Thoracic aorta (tissue), 2 donors: Measurements from ENCODE around the gene CNTNAP2. TPM values are rescaled to one million over a fixed set of nuclear protein-coding genes. Genes with fewer than 3 reads are reported as not detected.

Experiments
- ATAC-seq: fragments of 150-250 bp; one replicate; pipeline ENCODE4 v1.8.0; 2017; ENCODE audit warnings: low read depth; ENCODE audit not compliant: insufficient number of reproducible peaks, low FRiP score
- DNase-seq: peaks from one replicate; pipeline ENCODE4 v3.0.0-alpha.2; 2020; ENCODE audit warnings: low spot score
- H3K27ac ChIP-seq, 2 donors: fragments of 200-600 bp; sonication (generic); 1 replicate in 1 of 2; 2 replicates in 1 of 2; pipeline ENCODE4 v1.5.1; 2016; ENCODE audit warnings: mild to moderate bottlenecking in 2 of 2, moderate library complexity in 2 of 2
- H3K27me3 ChIP-seq: fragments of 200-600 bp; sonication (generic); replicated peaks from 2 replicates; pipeline ENCODE4 v1.6.0; 2016; ENCODE audit warnings: mild to moderate bottlenecking; ENCODE audit not compliant: insufficient read depth
- H3K36me3 ChIP-seq: fragments of 200-600 bp; sonication (generic); one replicate; pipeline ENCODE4 v1.5.1; 2016
- H3K4me1 ChIP-seq, 2 donors: fragments of 200-600 bp; sonication (generic); 1 replicate in 1 of 2; 2 replicates in 1 of 2; pipeline versions ENCODE4 v1.5.1 to v1.6.0; 2016; ENCODE audit warnings: low read depth in 2 of 2, mild to moderate bottlenecking in 1 of 2; ENCODE audit not compliant: control insufficient read depth in 1 of 2
- H3K4me3 ChIP-seq: fragments of 200-600 bp; sonication (generic); 2 replicates; pipeline ENCODE4 v1.5.1; 2016; ENCODE audit warnings: mild to moderate bottlenecking
- H3K9me3 ChIP-seq: fragments of 200-600 bp; sonication (generic); 2 replicates; pipeline ENCODE4 v1.5.1; 2016
- total RNA-seq, 2 donors: library from RNA; depleted of rRNA; stranded (reverse); fragments of >200 nt; gene quantifications; one replicate each; pipeline versions ENCODE4 v1.1.0 to v1.2.3, GENCODE V29; 2016
- TF ChIP-seq, protein P1 (sequence below): fragments of 200-600 bp; sonication (generic); IDR thresholded peaks from one replicate; pipeline ENCODE4 v1.5.1; 2019; ENCODE audit warnings: antibody characterized with exemption

Gene CNTNAP2
- total RNA-seq, 2 donors from 2014 or later: not detected

- Histone ChIP-seq H3K27me3 (no peaks in the 10 kb centered on the region), H3K9me3 (no peaks in the 10 kb centered on the region), H3K27ac (no peak overlapping the region), H3K36me3 (no peaks in the 10 kb centered on the region), H3K4me3 (no peak overlapping the region), H3K4me1 (peaks cover 0 to 15% of the 10 kb centered on the region in 2 donors)
- no peak for ATAC-seq
- DNase-seq: no peak
- TF ChIP-seq, protein P1, sequence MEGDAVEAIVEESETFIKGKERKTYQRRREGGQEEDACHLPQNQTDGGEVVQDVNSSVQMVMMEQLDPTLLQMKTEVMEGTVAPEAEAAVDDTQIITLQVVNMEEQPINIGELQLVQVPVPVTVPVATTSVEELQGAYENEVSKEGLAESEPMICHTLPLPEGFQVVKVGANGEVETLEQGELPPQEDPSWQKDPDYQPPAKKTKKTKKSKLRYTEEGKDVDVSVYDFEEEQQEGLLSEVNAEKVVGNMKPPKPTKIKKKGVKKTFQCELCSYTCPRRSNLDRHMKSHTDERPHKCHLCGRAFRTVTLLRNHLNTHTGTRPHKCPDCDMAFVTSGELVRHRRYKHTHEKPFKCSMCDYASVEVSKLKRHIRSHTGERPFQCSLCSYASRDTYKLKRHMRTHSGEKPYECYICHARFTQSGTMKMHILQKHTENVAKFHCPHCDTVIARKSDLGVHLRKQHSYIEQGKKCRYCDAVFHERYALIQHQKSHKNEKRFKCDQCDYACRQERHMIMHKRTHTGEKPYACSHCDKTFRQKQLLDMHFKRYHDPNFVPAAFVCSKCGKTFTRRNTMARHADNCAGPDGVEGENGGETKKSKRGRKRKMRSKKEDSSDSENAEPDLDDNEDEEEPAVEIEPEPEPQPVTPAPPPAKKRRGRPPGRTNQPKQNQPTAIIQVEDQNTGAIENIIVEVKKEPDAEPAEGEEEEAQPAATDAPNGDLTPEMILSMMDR: no peak
Measured at GRCh38 chr7:148037044-148037443, 1920.4 kb downstream of the CNTNAP2 start.

- no peak for ATAC-seq
- Histone ChIP-seq H3K36me3 (no peaks in the 10 kb centered on the region), H3K9me3 (no peaks in the 10 kb centered on the region), H3K4me1 (peaks cover 0 to 15% of the 10 kb centered on the region in 2 donors), H3K27ac (no peak overlapping the region), H3K4me3 (no peak overlapping the region), H3K27me3 (no peaks in the 10 kb centered on the region)
- TF ChIP-seq, protein P1: no peak
- no peak for DNase-seq
Measured at GRCh38 chr7:148041156-148041555, 1924.6 kb downstream of the CNTNAP2 start.

GRCh38 chr7:148042935-148043631, 1926.5 kb downstream of the CNTNAP2 start:
- ATAC-seq: no peak
- no peaks in the 10 kb centered on the region for H3K27me3 ChIP-seq

DNA sequence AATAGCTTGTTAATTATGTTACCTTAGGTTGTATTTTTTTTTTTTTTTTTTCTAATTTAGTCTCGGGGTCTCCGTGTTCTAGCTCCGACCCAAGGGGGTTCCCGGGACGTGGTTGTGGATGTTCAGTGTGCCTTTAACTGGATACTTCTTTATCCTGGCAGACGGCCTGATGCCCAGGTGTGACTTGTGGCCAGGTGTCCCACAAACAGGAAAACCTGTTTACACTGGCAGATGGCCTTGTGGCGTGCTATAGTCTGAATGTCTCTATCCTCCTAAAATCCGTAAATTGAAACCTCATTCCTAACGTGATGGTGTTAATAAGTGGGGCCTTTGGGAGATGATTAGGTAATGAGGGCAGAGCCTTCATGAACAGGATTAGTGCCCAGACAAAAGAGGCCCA, 1927.6 kb downstream of the CNTNAP2 start:
- Histone ChIP-seq H3K27me3 (no peaks in the 10 kb centered on the region), H3K36me3 (no peaks in the 10 kb centered on the region), H3K4me3 (no peak overlapping the region), H3K4me1 (peaks cover 0 to 14% of the 10 kb centered on the region in 2 donors), H3K27ac (no peak overlapping the region), H3K9me3 (no peaks in the 10 kb centered on the region)
- TF ChIP-seq, protein P1: no peak
- ATAC-seq: no peak
- DNase-seq: no peak

More at GRCh38 chr7:148042935-148043631, 1926.5 kb downstream of the CNTNAP2 start:
- Histone ChIP-seq H3K4me3 (no peak overlapping the region), H3K27ac (no peak overlapping the region), H3K4me1 (peaks cover 0 to 15% of the 10 kb centered on the region in 2 donors), H3K36me3 (no peaks in the 10 kb centered on the region), H3K9me3 (no peaks in the 10 kb centered on the region)
- DNase-seq: no peak
- TF ChIP-seq, protein P1: no peak

GRCh38 chr7:148045521-148045920, 1928.9 kb downstream of the CNTNAP2 start:
- TF ChIP-seq, protein P1: no peak
- ATAC-seq: no peak

More at GRCh38 chr7:148045521-148045920, 1928.9 kb downstream of the CNTNAP2 start:
- Histone ChIP-seq H3K9me3 (no peaks in the 10 kb centered on the region), H3K27me3 (no peaks in the 10 kb centered on the region), H3K27ac (no peak overlapping the region), H3K36me3 (no peaks in the 10 kb centered on the region), H3K4me3 (no peak overlapping the region), H3K4me1 (peaks cover 0 to under 1% of the 10 kb centered on the region in 2 donors)
- DNase-seq: no peak
